NCI-H2107 treated with DMSO at 0.1 percent for 48 hours (cell line): ENCODE measurements around the gene ERCC6.
A peak's percentile ranks its signal among the peaks of the same experiment; 100 is the strongest.

Source experiments
- DNase-seq: peaks from one replicate; lab custom pipeline; 2025; ENCODE audit not compliant: unreplicated experiment; lab: John Stamatoyannopoulos, UW

The ERCC6 gene

DNA sequence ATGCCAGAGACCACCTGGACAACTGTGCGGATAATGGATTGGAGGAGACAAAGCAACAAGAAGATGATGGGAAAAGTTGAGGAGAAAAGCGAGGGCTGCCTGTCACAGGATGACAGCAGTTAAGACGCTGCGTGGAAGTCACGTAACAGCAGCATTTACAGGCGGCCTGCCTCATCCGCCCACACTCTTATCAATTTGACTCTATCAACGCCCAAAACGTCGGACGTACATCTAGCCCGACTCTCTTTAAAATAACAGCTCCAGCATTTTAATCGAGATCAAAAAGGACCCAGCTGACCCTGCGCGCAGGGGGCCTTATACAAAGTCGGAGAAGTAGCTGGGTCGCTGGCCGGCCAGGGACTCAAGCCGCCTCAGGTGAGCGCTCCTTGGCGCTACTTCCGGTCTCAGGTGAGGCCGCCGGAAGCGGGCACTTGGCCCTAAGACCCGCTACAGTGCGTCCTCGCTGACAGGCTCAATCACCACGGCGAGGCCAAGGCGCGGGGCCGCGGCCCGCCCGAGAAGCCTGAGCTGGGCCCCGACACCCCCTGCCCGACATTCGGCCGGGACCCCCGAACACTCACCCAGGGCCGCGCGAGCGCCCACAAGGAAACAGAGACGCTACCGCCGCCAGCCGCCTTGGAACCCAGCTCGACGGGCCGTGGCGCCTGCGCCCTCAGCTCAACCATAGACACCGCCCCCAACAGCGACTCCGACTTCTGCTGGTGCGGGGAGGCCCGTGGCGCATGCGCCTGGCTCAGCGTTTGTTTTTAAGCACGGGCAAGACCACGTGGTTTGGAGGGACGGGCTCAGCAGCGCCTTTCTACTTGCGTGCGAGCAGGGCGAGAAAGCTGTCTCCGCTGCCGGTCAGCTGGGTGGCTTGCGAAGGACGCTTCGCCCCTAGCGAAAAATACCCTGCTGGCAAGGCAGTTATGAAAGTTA lies at the start of gene ERCC6:
Gene ERCC6 (minus strand): TSS at position 741 of the 939 bp plus-strand sequence.
- DNase-seq, result peak; percentile 66

GRCh38 chr10:49587981-49588380 lies 49.1 kb upstream of the ERCC6 start:
- no peak for DNase-seq

- no peak for DNase-seq
Observed at GRCh38 chr10:49585387-49585786, 46.5 kb upstream of the ERCC6 start.

GRCh38 chr10:49579621-49580020 lies 40.7 kb upstream of the ERCC6 start:
- no peak for DNase-seq

DNA sequence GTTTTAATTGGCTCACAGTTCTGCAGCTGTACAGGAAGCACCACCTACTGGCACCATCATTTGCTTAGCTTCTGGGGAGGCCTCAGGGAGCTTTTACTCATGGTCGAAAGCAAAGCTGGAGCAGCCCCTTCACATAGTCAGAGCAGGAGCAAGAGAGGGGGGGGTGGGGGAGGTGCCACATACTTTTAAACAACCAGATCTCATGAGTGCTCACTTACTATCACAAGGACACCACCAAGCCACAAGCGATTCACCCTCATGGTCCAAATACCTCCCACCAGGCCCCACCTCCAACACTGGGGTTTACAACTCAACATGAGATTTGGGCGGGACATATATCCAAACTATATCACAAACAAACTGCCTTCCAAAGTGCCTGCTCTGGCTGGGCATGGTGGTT lies 39.5 kb upstream of the ERCC6 start:
- DNase-seq, result no peak

GRCh38 chr10:49577182-49577925 lies 38.4 kb upstream of the ERCC6 start:
- no peak for DNase-seq

- DNase-seq, result no peak
Observed at GRCh38 chr10:49575489-49576072, 36.7 kb upstream of the ERCC6 start.

DNA sequence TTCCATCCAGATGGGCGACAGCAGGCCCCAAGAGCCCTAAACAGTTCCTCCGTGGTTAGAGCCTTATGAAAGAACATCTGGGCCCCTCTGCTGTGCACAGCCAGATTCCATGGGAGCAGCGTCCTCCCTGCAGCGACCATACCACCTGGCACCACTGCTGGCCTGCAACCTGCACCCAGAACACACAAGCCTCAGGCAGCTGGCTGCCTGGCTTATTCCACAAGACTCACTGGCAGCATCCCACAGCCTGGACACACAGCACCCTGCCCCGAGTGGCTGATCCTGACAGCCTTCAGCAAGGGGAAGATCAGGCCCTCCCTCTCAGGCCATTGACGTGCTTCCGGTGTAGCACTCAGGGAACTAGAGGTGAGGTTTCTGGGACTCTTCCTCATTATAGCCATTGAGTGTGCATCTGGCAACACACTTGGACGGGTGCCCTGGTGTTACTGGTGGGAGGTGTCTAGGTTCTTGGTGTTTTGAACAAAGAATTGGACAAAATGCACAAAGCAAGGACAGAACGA lies 33.7 kb upstream of the ERCC6 start:
- DNase-seq, result no peak

- DNase-seq, result no peak
Observed at GRCh38 chr10:49571388-49571787, 32.5 kb upstream of the ERCC6 start.

- no peak for DNase-seq
Observed at GRCh38 chr10:49569031-49569631, 30.2 kb upstream of the ERCC6 start.

GRCh38 chr10:49568235-49568634 lies 29.3 kb upstream of the ERCC6 start:
- DNase-seq, result no peak

- no peak for DNase-seq
Observed at GRCh38 chr10:49567810-49568209, 28.9 kb upstream of the ERCC6 start.

DNA sequence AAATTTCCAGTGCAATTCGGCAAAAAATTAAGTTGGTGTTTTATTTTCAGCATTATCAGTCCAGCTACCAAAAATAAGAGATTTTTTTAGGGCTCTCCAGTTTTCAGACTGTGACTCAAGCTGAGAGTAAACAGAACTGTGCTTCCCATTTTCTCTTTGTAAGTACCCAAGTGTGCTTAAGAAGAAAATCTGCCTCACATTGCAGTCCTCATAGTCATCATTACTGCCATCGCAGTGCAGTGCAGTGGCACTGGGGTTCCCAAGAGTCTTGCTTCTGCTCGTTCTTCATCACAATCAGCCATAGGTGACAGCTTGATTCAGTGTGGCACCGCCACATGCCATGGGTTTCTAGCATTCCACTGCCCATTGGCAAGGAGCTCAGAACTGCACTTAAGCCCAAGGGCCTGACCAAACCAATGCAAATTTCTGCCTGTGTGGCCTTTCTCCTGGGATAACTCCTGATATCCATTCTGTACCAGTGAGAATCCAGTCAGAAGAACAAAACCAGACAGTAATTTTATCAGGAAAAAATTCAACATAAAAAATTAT lies 25.6 kb upstream of the ERCC6 start:
- no peak for DNase-seq

DNA sequence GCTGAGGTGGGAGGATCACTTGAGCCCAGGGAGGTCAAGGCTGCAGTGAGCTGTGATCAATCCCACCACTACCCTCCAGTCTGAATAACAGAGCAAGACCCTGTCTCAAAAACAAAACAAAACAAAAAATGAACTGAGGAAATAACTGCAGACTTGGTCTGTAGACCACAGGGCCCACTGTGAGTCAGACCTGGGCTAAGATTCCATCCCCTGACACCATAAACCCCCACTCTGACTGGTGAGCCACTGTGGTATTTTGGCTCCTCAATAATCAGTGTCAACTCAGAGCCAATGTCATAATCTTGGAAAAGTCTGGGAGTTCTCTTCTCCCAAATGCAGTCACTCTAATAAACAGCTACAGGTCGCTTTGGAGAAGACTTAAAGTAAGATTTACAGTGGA lies 24.0 kb upstream of the ERCC6 start:
- DNase-seq, result no peak

- DNase-seq, result no peak
Observed at GRCh38 chr10:49560526-49560925, 21.6 kb upstream of the ERCC6 start.

GRCh38 chr10:49559476-49559875 lies 20.6 kb upstream of the ERCC6 start:
- DNase-seq, result no peak

DNA sequence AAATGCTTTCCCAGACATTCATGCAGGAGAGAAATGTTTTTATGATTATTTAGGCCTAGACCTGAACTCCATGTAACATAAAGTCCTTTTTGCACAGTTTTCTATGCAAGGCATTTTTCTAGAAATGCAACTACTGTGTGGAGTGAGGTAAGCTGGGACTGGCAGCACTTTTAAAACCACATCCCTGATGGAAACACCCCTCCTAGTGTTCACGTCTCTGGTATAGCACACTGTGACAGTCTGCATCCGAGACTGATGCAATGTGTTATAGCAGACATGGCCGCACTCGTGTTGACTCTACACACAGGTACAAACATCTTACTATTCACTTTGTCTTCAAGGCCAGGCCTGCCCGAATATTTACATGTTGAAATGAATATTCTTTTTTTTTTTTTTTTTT lies 19.3 kb upstream of the ERCC6 start:
- DNase-seq, result no peak

DNA sequence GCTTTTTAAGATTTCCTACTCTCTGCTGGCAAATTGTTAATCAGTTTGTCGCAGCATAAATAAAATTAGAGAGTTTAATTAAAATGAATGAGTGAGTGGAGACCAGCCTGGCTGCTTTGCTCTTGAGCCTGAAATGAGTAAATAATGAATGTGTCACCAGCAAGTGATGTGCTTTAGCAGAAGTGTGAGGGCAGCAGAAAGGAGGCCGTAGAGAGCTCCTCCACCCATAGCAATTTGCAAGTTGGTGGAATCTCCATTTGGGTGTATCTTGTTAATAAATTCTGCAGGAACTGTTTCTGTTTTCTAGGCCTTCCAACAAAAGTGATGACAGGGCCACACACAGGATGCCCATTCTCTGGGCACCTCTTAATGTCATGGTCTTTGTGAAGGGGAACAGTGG lies 18.8 kb upstream of the ERCC6 start:
- DNase-seq, result no peak

- no peak for DNase-seq
Observed at GRCh38 chr10:49556723-49557122, 17.8 kb upstream of the ERCC6 start.

- DNase-seq, result no peak
Observed at GRCh38 chr10:49552277-49552676, 13.4 kb upstream of the ERCC6 start.

GRCh38 chr10:49550563-49550962 lies 11.6 kb upstream of the ERCC6 start:
- no peak for DNase-seq
